Thoracic aorta endothelial cell (primary cell): ENCODE measurements around the gene GABRG3. TPM values are rescaled to one million over a fixed set of nuclear protein-coding genes. Genes with fewer than 3 reads are reported as not detected.

Source experiments
- small RNA-seq: library from RNA; depleted of rRNA; stranded (forward); fragments of <200 nt; gene quantifications from one replicate; pipeline ENCODE3, GENCODE V24; 2012
- total RNA-seq: library from RNA; depleted of rRNA; stranded (reverse); fragments of >200 nt; gene quantifications from 2 replicates; pipeline ENCODE4 v1.2.3, GENCODE V29; 2012

Gene GABRG3
- not detected in 2 replicates for total RNA-seq

GRCh38 chr15:26970712-26971210, at the start of gene GABRG3:
TSS of gene GABRG3 (plus strand) at chr15:26971181.

Small RNA genes lying within 50 kb of the gene (small RNA-seq; reads per million reads assigned to genes)
- not detected for gene RNA5SP391
- not detected for gene SERPINE4P

Other genes starting within 250 kb of the GABRG3 start
- gene GABRB3, start 198.1 kb upstream of the GABRG3 start, total RNA-seq, result 0.40 and 0.57 TPM in 2 replicates
- gene GABRA5, start 104.1 kb upstream of the GABRG3 start, total RNA-seq, result not detected in 2 replicates